ENCODE data around the gene ADCY4. TPM values are rescaled to one million over a fixed set of nuclear protein-coding genes. Genes with fewer than 3 reads are reported as not detected.

Gene ADCY4
- total and polyA plus RNA-seq, 10 of the 15 experiments (the other 5 are each of a cell fraction or from before 2014, with no cell fraction given), result 0.05 to 0.87 (median 0.21) TPM; not detected in 1

- no peak for TF ChIP-seq CUX1 (IDR thresholded peaks at IDR 0.05; ENCODE audit: insufficient replicate concordance, low read depth, low read length)
- no peak for TF ChIP-seq SMAD5 (IDR thresholded peaks at IDR 0.05; ENCODE audit: low read depth)
- no peak for TF ChIP-seq GABPA (IDR thresholded peaks at IDR 0.05; ENCODE audit: low read depth)
Observed at GRCh38 chr14:24370748-24371147, 35.9 kb upstream of the ADCY4 start (continued).

- no peaks in the 10 kb centered on the region for H3K79me2 ChIP-seq (ENCODE audit: control insufficient read depth, insufficient read depth, low read length)
- FAIRE-seq (no peak), DNase-seq (ENCODE audit: low read depth, low spot score) (no peak), ATAC-seq (no peak)
- no peak overlapping the region for H3K9ac ChIP-seq (ENCODE audit: control insufficient read depth, insufficient read depth, low read length)
- H4K20me1 ChIP-seq (ENCODE audit: control insufficient read depth, insufficient read depth), result no peaks in the 10 kb centered on the region
- H2AFZ ChIP-seq (ENCODE audit: control insufficient read depth, low read depth, low read length), result no peak overlapping the region
- WGBS (ENCODE audit: insufficient coverage, insufficient replicate concordance, low lambda C conversion rate, missing lambda C conversion rate), result 70% methylated on average over 32 of the region's 32 CpGs
- no peaks in the 10 kb centered on the region for H3K36me3 ChIP-seq (ENCODE audit: control insufficient read depth in 2 of 2, insufficient read depth in 2 of 2, low read length in 1 of 2)
- no peak overlapping the region for H3K27ac ChIP-seq (ENCODE audit: control insufficient read depth, insufficient read depth)
- no peak overlapping the region for H3K4me3 ChIP-seq
- intact Hi-C loops (cut with micrococcal nuclease; ENCODE audit: unreplicated experiment) (loop anchor here (5.0 kb wide), 2 partner anchors 38 to 42 kb away; no protein-coding TSS in a partner anchor), in situ Hi-C loops (cut with MboI) (loop anchor here (5.0 kb wide), 1 partner anchor 62 kb away; no protein-coding TSS in a partner anchor)
- ChIA-PET POLR2A (interaction anchor here (0.6 to 1.1 kb wide), 3 partner anchors 18 to 96 kb away, joined by 3 to 4 read pairs (median 4); no protein-coding TSS in a partner anchor), CTCF (interaction anchor here (1.1 to 4.4 kb wide), 9 partner anchors 8 to 99 kb away, joined by 3 to 22 read pairs (median 4); no protein-coding TSS in a partner anchor), RAD21 (ENCODE audit: unreplicated experiment) (interaction anchor here (1.7 to 2.1 kb wide), 3 partner anchors 10 to 62 kb away, joined by 4 to 7 read pairs (median 7); no protein-coding TSS in a partner anchor), SMC1A (ENCODE audit: uncharacterized antibody, unreplicated experiment) (interaction anchor here (0.8 to 1.6 kb wide), 6 partner anchors 9 to 62 kb away, joined by 3 to 8 read pairs (median 3); partner anchors contain the start of gene RIPK3)
- no peak overlapping the region for H3K4me2 ChIP-seq (ENCODE audit: control insufficient read depth, insufficient read depth)
- no peaks in the 10 kb centered on the region for H3K9me3 ChIP-seq (replicated peaks; ENCODE audit: control insufficient read depth, insufficient read depth, low read length)
- no TSS peak for BruUV-seq (replicated peaks)
- peaks cover 1 to 6% of the 10 kb centered on the region in 2 experiments for H3K27me3 ChIP-seq (replicated peaks in 1 of 2; ENCODE audit: control insufficient read depth in 2 of 2, insufficient read depth in 2 of 2, low read length in 1 of 2)
- H3K4me1 ChIP-seq (ENCODE audit: control insufficient read depth, insufficient read depth, low read length), result peaks cover 16% of the 10 kb centered on the region
- no peak for TF ChIP-seq IRF3 (IDR thresholded peaks at IDR 0.05)
- TF ChIP-seq USF1 (IDR thresholded peaks at IDR 0.05; ENCODE audit: borderline replicate concordance, extremely low read length, insufficient read depth, low read depth, low read length), result no peak
- no peak for TF ChIP-seq CBFB (IDR thresholded peaks at IDR 0.05; ENCODE audit: low read depth)
- TF ChIP-seq LARP7 (IDR thresholded peaks at IDR 0.05), result no peak
- TF ChIP-seq SMAD5 (IDR thresholded peaks at IDR 0.05; ENCODE audit: low read depth), result no peak
Observed at GRCh38 chr14:24369907-24370687, 35.2 kb upstream of the ADCY4 start.
